BE2C (cell line): ENCODE measurements around the gene PARP3.

ENCODE experiments used
- DNase-seq: peaks from one replicate; pipeline ENCODE4 v3.0.0-alpha.2; 2020
- H3K27me3 ChIP-seq: fragments of 250-450 bp; sonication (Bioruptor Pico); 2 replicates; pipeline ENCODE4 v1.5.1; 2020; ENCODE audit warnings: mild to moderate bottlenecking
- H3K36me3 ChIP-seq: fragments of 250-450 bp; sonication (Bioruptor Pico); 2 replicates; pipeline ENCODE4 v1.5.1; 2020; ENCODE audit warnings: mild to moderate bottlenecking
- H3K4me1 ChIP-seq: fragments of 250-450 bp; sonication (Bioruptor Pico); 2 replicates; pipeline ENCODE4 v1.5.1; 2020
- H3K4me3 ChIP-seq: 2 replicates; pipeline ENCODE4 v1.5.1; 2011; ENCODE audit warnings: low read depth, low read length
- H3K9me3 ChIP-seq: fragments of 250-450 bp; sonication (Bioruptor Pico); 2 replicates; pipeline ENCODE4 v1.5.1; 2020
- TF ChIP-seq, protein P1 (sequence below): IDR thresholded peaks from 2 replicates; pipeline ENCODE4 v1.5.1; 2012; ENCODE audit warnings: mild to moderate bottlenecking, low read depth, low read length

PARP3 gene

DNA sequence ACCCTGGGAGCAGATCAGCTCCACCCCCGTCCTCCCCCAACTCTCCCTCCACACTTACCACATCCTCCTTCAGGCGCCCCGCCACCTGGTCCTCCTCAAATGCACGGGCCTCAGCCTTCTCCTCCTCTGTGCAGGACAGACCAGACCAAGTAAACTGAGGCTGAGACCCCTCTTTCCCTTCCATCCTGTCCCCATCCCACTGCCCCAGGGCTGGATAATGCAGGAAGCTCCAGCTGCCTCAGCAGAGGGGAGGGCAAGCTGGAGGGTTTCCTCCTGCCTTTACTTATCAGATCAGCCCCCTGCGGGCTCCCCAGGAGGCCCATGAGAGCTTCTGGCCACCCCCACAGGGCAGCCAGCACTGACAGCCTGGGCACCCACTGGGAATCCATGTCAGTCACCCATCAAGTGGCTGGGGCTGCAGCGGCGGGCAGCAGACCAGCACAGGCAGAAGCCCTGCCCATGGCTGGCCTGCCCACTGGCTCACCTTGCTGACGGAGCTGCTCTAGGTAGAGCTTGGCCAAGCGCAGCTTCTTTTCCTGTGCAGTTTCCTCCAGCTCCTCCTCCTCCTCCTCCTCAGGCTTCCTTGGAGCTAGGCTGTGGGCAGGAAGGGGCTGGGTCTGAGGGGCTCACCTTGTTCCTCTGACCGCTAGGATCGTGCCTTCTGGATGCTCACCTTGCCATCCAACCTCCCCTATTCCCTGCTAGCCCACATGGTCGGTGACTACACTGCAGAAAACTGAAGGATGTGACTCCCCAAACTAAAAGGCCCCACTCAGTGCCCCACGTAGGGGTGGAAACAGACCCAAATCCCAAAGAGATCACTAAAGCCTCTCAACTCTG lies 4.3 kb upstream of the PARP3 start:
- H3K4me1 ChIP-seq, result no peaks in the 10 kb centered on the region; the same call in 1 of the 2 replicates
- TF ChIP-seq, protein P1, sequence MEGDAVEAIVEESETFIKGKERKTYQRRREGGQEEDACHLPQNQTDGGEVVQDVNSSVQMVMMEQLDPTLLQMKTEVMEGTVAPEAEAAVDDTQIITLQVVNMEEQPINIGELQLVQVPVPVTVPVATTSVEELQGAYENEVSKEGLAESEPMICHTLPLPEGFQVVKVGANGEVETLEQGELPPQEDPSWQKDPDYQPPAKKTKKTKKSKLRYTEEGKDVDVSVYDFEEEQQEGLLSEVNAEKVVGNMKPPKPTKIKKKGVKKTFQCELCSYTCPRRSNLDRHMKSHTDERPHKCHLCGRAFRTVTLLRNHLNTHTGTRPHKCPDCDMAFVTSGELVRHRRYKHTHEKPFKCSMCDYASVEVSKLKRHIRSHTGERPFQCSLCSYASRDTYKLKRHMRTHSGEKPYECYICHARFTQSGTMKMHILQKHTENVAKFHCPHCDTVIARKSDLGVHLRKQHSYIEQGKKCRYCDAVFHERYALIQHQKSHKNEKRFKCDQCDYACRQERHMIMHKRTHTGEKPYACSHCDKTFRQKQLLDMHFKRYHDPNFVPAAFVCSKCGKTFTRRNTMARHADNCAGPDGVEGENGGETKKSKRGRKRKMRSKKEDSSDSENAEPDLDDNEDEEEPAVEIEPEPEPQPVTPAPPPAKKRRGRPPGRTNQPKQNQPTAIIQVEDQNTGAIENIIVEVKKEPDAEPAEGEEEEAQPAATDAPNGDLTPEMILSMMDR, result no peak
- peaks cover 23% of the 10 kb centered on the region for H3K36me3 ChIP-seq
- no peaks in the 10 kb centered on the region for H3K27me3 ChIP-seq
- H3K9me3 ChIP-seq, result no peaks in the 10 kb centered on the region
- no peak overlapping the region for H3K4me3 ChIP-seq
- DNase-seq, result no peak

DNA sequence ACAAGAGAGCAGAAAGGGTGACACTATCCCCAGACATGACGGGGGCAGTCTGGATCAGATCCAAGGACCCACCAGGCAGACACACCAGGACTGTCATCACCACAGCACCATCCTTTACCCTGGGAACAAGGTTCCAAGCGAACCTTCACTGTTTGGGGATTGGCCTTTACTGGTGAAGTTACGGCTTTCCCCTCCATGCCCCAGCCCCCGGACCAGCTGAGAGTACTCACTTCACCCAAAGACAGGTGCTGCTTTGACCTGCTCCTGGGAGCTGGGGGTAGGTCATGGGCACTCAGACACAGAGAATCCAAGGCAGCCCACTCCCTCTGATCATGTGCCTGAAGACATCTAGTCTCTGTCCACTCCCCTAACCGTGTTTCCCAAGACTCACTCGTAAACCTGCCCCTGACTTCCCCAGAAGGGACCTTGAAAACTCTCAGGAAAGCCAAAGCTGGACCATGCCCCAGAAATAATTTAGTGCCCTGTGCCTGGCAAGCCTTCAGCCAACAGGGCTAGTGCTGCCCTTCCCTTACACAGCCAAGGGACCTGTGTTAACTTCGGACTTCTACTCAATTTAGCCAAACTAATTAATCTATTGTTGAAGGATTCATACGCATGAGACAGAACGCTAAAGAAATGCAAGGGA lies 3.3 kb upstream of the PARP3 start:
- H3K36me3 ChIP-seq, result peaks cover 23% of the 10 kb centered on the region

DNA sequence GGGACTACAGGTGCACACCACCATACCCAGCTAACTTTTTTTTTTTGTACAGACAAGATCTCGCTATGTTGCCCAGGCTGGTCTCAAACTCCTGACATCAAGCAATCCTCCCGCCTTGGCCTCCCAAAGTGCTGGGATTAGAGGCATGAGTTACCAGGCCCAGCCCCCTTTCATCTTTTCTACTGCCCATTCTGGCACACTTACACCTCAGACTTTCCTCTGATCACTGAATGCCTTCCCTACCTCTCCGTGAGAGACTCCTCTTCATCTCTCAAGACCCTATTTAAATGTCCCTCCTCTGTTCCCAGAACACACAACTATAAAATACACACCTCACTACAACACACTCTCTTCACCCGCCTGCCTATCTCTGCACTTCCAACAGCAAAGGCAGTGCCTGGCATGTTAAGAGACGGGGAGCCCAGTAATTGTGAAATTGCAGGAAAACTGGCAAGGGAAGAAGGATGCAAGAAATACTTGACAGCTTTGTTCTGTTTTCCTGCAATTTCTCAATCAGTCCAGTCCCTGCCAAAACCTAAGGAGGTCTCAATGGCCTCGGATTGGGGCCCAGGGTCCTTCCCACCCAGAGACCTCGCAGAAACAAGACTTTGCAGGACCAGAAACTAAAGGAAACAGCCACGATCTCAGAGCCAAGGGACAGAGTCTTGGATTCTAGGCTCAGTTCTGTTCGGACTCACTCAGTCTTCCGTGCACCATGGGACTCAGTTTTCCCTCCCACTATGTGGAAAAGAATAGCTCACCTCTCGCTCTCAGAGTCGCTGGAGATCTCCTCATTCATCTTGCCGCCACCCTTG lies 1.3 kb upstream of the PARP3 start:
- no peaks in the 10 kb centered on the region for H3K27me3 ChIP-seq
- DNase-seq, result no peak

More for the DNA sequence above, 3.3 kb upstream of the PARP3 start:
- H3K4me1 ChIP-seq, result no peaks in the 10 kb centered on the region; the same call in 1 of the 2 replicates
- no peaks in the 10 kb centered on the region for H3K9me3 ChIP-seq
- no peaks in the 10 kb centered on the region for H3K27me3 ChIP-seq
- H3K4me3 ChIP-seq, result no peak overlapping the region
- no peak for DNase-seq
- TF ChIP-seq, protein P1, result no peak

DNA sequence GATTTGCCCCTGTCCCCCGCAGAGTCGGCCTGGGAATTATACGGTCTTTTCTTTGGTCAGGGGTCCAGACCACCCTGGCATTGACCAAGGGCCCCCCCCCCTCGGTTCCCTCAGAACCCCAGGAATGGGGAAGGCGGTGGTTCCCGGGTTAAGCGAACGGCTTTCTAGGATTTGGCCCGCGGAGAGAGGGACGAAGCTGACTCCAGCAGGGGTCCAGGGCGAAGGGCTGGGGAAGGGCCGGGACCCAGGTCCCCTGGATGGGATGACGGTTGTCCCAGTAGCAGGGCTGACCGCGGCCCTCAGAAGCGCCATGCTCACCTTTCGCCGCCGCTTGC lies 733 bp upstream of the PARP3 start:
- no peaks in the 10 kb centered on the region for H3K27me3 ChIP-seq
- peak overlapping the region; percentile 86 for H3K4me3 ChIP-seq
- no peak for DNase-seq
- H3K9me3 ChIP-seq, result no peaks in the 10 kb centered on the region
- TF ChIP-seq, protein P1, result no peak
- H3K4me1 ChIP-seq, result no peaks in the 10 kb centered on the region; the same call in 1 of the 2 replicates
- H3K36me3 ChIP-seq, result peaks cover 15% of the 10 kb centered on the region

More for the DNA sequence above, 1.3 kb upstream of the PARP3 start:
- H3K4me1 ChIP-seq, result no peaks in the 10 kb centered on the region; the same call in 1 of the 2 replicates
- H3K9me3 ChIP-seq, result no peaks in the 10 kb centered on the region
- H3K36me3 ChIP-seq, result peaks cover 15% of the 10 kb centered on the region
- TF ChIP-seq, protein P1, result no peak
- H3K4me3 ChIP-seq, result peak overlapping the region; percentile 86

DNA sequence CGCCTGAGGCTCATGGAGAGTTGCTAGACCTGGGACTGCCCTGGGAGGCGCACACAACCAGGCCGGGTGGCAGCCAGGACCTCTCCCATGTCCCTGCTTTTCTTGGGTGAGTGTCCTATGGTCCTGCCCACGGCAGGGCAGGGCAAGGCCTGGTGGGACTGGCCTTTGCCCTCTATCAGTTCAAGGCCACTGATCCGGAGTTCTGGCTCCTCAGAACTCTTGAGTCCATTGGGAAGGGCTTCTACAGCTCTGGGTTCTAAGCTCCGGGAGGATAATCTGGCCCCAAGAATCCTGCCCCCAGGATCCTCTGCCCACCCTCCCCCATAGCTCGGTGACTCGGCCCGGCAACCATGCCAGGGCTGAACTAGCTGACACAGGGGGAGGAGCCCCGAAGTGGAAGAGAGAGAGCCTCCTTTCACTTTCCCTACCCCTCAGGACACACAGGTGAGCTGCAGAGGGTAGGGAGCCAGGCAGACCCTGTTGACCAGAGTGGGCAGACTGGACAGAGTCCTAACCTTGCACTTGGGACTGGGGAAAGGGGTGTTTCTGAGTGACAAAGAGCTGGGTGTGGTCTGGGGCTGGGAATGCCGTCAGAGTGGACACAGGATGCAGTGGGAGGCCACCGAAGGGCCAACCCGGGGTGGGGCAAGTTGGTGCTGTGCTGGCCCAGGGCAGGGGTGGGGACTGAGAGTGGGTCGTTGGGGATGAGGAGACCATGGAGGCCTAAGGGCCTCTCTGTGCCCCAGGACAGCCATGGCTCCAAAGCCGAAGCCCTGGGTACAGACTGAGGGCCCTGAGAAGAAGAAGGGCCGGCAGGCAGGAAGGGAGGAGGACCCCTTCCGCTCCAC lies 664 bp downstream of the PARP3 start:
- Histone ChIP-seq H3K4me3 (peak overlapping the region; percentile 51), H3K4me1 (no peaks in the 10 kb centered on the region; the same call in 1 of the 2 replicates), H3K9me3 (no peaks in the 10 kb centered on the region), H3K36me3 (peaks cover 3% of the 10 kb centered on the region; the same call in 1 of the 2 replicates), H3K27me3 (no peaks in the 10 kb centered on the region)
- no peak for DNase-seq
- TF ChIP-seq, protein P1, result no peak
